Mucosa of rectum (tissue), 2 donors: ENCODE measurements around the gene MBNL2.

ENCODE experiments used
- H3K27ac ChIP-seq, 2 donors: one replicate each; pipeline ENCODE4 v1.7.0; 2013; ENCODE audit warnings: inconsistent platforms in 2 of 2, low read depth in 2 of 2, low read length in 2 of 2
- H3K27me3 ChIP-seq, 2 donors: one replicate each; pipeline ENCODE4 v1.7.0; 2013; ENCODE audit warnings: low read length in 2 of 2; ENCODE audit not compliant: control insufficient read depth in 2 of 2, insufficient read depth in 2 of 2
- H3K36me3 ChIP-seq, 2 donors: one replicate each; pipeline ENCODE4 v1.7.0; 2013; ENCODE audit warnings: low read length in 2 of 2; ENCODE audit not compliant: control insufficient read depth in 2 of 2, insufficient read depth in 2 of 2
- H3K4me1 ChIP-seq, 2 donors: one replicate each; pipeline ENCODE4 v1.7.0; 2013; ENCODE audit warnings: low read length in 2 of 2, mild to moderate bottlenecking in 1 of 2; ENCODE audit not compliant: control insufficient read depth in 2 of 2, insufficient read depth in 2 of 2
- H3K4me3 ChIP-seq, 2 donors: one replicate each; pipeline ENCODE4 v1.7.0; 2013; ENCODE audit warnings: low read length in 2 of 2
- H3K9ac ChIP-seq, 2 donors: one replicate each; pipeline ENCODE4 v1.7.0; 2013; ENCODE audit warnings: low read length in 2 of 2, low read depth in 1 of 2, mild to moderate bottlenecking in 1 of 2
- H3K9me3 ChIP-seq, 2 donors: one replicate each; pipeline ENCODE4 v1.7.0; 2013; ENCODE audit warnings: low read length in 2 of 2; ENCODE audit not compliant: control insufficient read depth in 2 of 2
- donor health status: healthy.
- donor health status: Normal muscosa, but diverticular disease.

The MBNL2 gene

DNA sequence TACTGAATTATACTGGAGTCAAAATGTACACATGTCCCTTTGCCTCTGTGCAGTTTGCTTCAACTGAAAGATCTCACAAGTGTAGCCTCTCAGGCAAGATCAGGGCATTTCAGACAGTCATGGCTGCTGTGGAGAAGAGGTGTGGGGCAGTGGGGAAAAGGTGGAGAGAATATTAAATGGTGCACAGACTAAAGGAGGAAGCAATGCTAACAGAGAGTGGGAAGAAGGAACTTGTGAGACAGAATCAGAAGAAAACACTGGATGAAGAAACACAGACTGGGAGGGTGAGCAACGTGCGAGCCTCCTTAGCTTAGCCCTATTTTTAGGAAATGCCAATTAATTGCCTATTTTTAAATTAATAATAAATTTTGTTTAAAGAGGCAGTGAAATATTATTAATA lies 162.2 kb downstream of the MBNL2 start:
- Histone ChIP-seq H3K27ac (no peak overlapping the region), H3K27me3 (no peaks in the 10 kb centered on the region), H3K9ac (no peak overlapping the region), H3K9me3 (no peaks in the 10 kb centered on the region), H3K36me3 (peaks cover 11 to 16% of the 10 kb centered on the region in 2 donors), H3K4me1 (peaks cover 0 to 3% of the 10 kb centered on the region in 2 donors), H3K4me3 (no peak overlapping the region)

- no peak overlapping the region for H3K9ac ChIP-seq
- H3K36me3 ChIP-seq: peaks cover 11 to 16% of the 10 kb centered on the region in 2 donors
- H3K4me3 ChIP-seq: no peak overlapping the region
- H3K4me1 ChIP-seq: peaks cover 0 to 3% of the 10 kb centered on the region in 2 donors
- H3K27ac ChIP-seq: no peak overlapping the region
- H3K27me3 ChIP-seq: no peaks in the 10 kb centered on the region
- H3K9me3 ChIP-seq: no peaks in the 10 kb centered on the region
These were observed 163.0 kb downstream of the MBNL2 start for GRCh38 chr13:97385146-97385545.

- Histone ChIP-seq H3K9ac (no peak overlapping the region), H3K4me3 (no peak overlapping the region), H3K27ac (no peak overlapping the region), H3K4me1 (peaks cover 0 to 3% of the 10 kb centered on the region in 2 donors), H3K27me3 (no peaks in the 10 kb centered on the region), H3K9me3 (no peaks in the 10 kb centered on the region), H3K36me3 (peaks cover 8 to 16% of the 10 kb centered on the region in 2 donors)
These were observed 163.7 kb downstream of the MBNL2 start for GRCh38 chr13:97385854-97386253.

DNA sequence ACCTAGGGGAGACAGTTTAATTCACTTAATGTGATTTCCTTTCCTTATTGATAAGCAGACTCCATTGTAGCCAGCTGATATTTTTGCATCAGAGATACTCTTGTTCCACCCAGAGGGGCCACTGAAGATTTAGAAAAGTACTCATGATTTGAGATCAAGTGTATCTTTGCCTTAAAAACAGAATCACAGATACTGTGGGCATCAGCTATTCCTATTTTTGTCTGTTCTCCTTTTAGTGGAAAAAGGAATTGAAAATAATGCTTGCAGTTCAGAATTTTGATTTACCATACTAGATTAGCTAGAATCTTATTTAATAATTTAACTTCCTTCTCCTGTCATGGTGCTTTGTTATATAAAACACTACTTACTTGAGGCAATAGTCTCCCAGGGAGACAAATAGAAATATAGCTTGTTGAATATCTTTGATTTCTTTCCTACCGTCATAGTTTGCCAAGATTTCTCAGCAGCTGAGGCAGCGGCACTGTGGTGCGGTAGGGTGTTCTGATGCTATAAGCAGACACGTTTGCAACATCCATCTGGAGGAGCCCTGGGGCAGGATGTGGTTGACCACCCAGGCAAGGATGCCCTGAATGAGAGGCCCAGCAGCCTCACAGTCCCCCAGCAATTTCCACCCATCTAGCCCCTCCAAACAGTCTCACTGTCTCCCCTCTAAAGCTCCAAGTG lies 164.8 kb downstream of the MBNL2 start:
- peak overlapping the region in 1 of 2 donors; percentile 48 for H3K27ac ChIP-seq
- peaks cover 0 to 7% of the 10 kb centered on the region in 2 donors for H3K4me1 ChIP-seq
- peaks cover 2 to 23% of the 10 kb centered on the region in 2 donors for H3K36me3 ChIP-seq
- H3K4me3 ChIP-seq: no peak overlapping the region
- H3K9ac ChIP-seq: no peak overlapping the region
- H3K9me3 ChIP-seq: no peaks in the 10 kb centered on the region
- no peaks in the 10 kb centered on the region for H3K27me3 ChIP-seq

DNA sequence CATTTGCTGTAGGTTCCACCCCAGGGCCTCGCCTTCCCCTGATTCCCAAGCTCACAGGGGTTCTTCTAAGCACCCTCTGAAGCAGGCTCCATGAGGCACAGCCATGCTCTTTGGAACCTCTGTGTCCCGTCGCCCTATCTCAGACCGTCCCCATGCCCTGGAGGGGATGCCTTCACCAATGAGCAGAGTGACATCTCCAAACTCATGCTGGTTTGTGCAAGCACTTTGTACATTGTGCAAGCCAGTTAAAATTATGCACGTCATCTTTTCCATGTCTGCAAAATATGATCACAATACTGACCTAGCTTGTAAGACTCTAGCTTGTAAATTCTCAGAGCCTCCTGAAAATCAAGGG lies 165.3 kb downstream of the MBNL2 start:
- Histone ChIP-seq H3K4me1 (peaks cover 0 to 7% of the 10 kb centered on the region in 2 donors), H3K27ac (peak overlapping the region in 1 of 2 donors; percentile 48)

DNA sequence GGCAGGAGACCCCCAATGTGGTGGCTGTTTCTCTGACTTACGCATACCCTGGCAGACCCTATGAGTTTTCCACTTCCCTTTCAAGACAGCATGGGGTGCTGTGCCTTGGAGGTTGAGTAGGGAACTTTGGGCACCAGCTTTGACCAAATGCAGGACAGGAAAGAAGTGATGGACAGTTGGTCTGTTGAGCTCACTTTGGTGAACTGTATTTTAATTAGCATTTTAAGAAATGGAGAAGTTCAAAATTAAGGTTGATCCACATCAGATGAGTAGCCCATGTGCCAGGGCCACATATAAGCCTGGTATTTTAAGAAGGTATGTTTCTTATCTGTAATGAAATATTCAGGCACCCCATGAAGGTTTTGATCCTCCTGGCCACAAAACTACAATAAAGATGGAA lies 165.8 kb downstream of the MBNL2 start:
- H3K36me3 ChIP-seq: peaks cover 2 to 21% of the 10 kb centered on the region in 2 donors
- H3K27ac ChIP-seq: no peak overlapping the region
- no peaks in the 10 kb centered on the region for H3K9me3 ChIP-seq
- peaks cover 0 to 7% of the 10 kb centered on the region in 2 donors for H3K4me1 ChIP-seq
- no peak overlapping the region for H3K9ac ChIP-seq
- no peak overlapping the region for H3K4me3 ChIP-seq
- H3K27me3 ChIP-seq: no peaks in the 10 kb centered on the region

More for the DNA sequence above, 165.3 kb downstream of the MBNL2 start:
- H3K9ac ChIP-seq: no peak overlapping the region
- no peaks in the 10 kb centered on the region for H3K9me3 ChIP-seq
- peaks cover 2 to 22% of the 10 kb centered on the region in 2 donors for H3K36me3 ChIP-seq
- H3K4me3 ChIP-seq: no peak overlapping the region
- H3K27me3 ChIP-seq: no peaks in the 10 kb centered on the region

DNA sequence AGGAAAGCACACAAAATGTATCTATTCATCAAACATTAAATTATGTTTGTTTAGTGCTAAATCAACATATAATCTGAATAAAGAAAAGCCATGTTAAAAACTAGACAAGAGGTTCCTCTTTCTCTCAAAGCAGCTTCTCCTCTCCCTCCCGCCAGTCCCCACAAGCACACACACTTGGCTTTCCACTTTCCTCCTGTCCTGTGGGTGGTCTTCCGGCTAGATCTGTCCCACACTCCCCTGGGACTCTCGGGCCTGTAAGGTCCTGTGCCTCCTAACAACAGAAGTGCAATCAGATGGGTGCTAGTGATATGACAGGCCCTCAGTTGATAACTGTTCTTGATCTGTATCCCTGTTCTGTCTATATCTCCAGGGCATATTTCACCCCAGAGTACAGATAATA lies 166.2 kb downstream of the MBNL2 start:
- no peaks in the 10 kb centered on the region for H3K9me3 ChIP-seq
- peaks cover 2 to 18% of the 10 kb centered on the region in 2 donors for H3K36me3 ChIP-seq
- H3K27me3 ChIP-seq: no peaks in the 10 kb centered on the region
- H3K27ac ChIP-seq: no peak overlapping the region
- H3K4me3 ChIP-seq: no peak overlapping the region
- peaks cover 0 to 7% of the 10 kb centered on the region in 2 donors for H3K4me1 ChIP-seq
- H3K9ac ChIP-seq: no peak overlapping the region

DNA sequence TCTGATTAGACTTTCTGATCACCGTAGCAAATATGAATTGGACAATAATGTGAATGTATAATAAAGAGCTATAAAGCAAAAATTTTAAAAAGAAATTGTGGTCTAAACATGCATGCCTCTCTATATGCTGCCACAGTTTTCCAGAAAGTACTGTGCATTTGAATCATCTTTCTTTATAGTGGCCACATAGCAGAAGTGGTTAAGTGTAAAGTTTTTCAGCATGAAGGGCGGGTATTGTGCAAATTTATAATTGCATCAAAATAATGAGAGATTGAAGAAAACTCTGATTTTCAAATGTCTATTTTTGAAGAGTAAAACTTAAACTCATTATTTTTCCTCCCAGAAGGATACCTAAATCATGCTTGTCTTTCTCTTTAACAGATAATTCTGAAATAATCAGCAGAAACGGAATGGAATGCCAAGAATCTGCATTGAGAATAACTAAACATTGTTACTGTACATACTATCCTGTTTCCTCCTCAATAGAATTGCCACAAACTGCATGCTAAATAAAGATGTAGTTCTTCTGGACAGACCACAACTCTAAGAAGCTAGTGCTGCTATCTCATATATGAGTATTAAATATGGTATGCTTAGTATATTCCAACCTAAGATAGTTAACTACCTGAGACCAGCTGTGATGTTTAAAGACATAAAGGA lies 168.9 kb downstream of the MBNL2 start:
- Histone ChIP-seq H3K27me3 (no peaks in the 10 kb centered on the region), H3K9me3 (no peaks in the 10 kb centered on the region)

DNA sequence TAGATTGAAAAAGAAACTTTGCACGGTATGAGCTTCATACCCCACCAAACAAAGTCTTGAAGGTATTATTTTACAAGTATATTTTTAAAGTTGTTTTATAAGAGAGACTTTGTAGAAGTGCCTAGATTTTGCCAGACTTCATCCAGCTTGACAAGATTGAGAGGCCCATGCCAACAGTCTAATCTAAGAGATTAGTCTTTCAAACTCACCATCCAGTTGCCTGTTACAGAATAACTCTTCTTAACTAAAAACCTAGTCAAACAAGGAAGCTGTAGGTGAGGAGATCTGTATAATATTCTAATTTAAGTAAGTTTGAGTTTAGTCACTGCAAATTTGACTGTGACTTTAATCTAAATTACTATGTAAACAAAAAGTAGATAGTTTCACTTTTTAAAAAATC lies 169.9 kb downstream of the MBNL2 start:
- Histone ChIP-seq H3K9ac (no peak overlapping the region), H3K9me3 (no peaks in the 10 kb centered on the region), H3K27ac (no peak overlapping the region), H3K36me3 (peaks cover 3 to 11% of the 10 kb centered on the region in 2 donors), H3K4me3 (no peak overlapping the region), H3K27me3 (no peaks in the 10 kb centered on the region), H3K4me1 (peaks cover 0 to 7% of the 10 kb centered on the region in 2 donors)

More for the DNA sequence above, 168.9 kb downstream of the MBNL2 start:
- Histone ChIP-seq H3K4me1 (peaks cover 0 to 7% of the 10 kb centered on the region in 2 donors), H3K4me3 (no peak overlapping the region), H3K36me3 (peaks cover 4 to 13% of the 10 kb centered on the region in 2 donors), H3K27ac (no peak overlapping the region), H3K9ac (no peak overlapping the region)

DNA sequence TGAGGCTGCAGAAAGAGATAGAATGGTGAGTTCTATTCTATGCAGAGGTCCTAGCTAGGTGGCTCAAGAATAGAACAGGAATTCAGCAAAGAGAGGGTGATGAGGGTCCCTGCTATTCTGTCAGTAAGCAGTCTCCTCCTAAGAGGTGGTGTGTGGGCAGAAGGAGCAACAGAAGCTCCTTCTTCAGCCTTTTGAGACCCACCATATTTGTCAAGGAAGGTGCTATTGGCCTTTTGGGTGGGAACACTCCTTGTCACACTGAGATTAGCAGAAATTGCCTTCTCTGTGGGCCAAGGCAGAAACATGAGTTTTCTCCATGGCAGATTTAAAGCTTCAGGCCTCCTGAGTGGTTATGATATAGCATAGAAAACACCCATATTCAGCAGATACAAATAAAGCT lies 172.4 kb downstream of the MBNL2 start:
- Histone ChIP-seq H3K9ac (no peak overlapping the region), H3K4me3 (no peak overlapping the region), H3K27me3 (no peaks in the 10 kb centered on the region), H3K4me1 (peaks cover 0 to 4% of the 10 kb centered on the region in 2 donors), H3K27ac (no peak overlapping the region), H3K9me3 (no peaks in the 10 kb centered on the region), H3K36me3 (peaks cover 3 to 9% of the 10 kb centered on the region in 2 donors)
